Neural progenitor cell (in vitro differentiated cells): ENCODE data around the gene G3BP1.
"Not testable (repeated sequence)": the region's sequence is repeated elsewhere in the genome, so short reads cannot be mapped to it uniquely, and the experiment has no call there.

Source experiments
- EZH2 ChIP-seq: fragments of 200-600 bp; sonication (generic); IDR thresholded peaks from 2 replicates; pipeline ENCODE4 v1.6.1; 2017; ENCODE audit warnings: antibody characterized with exemption, mild to moderate bottlenecking, moderate library complexity
- EZH2phosphoT487 ChIP-seq: fragments of 200-600 bp; sonication (generic); IDR thresholded peaks from 2 replicates; pipeline ENCODE4 v1.6.1; 2017; ENCODE audit warnings: antibody characterized with exemption
- TF ChIP-seq, protein P1 (sequence below): fragments of 200-600 bp; sonication (generic); IDR thresholded peaks from 2 replicates; pipeline ENCODE4 v1.5.1; 2017; ENCODE audit warnings: antibody characterized with exemption, mild to moderate bottlenecking

DNA sequence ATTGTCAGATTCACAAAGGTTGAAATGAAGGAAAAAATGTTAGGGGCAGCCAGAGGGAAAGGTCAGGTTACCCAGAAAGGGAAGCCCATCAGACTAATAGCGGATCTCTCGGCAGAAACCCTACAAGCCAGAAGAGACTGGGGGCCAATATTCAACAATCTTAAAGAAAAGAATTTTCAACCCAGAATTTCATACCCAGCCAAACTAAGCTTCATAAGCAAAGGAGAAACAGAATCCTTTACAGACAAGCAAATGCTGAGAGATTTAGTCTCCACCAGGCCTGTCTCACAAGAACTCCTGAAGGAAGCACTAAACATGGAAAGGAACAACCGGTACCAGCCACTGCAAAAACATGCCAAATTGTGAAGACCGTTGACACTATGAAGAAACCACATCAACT, 61.1 kb downstream of the G3BP1 start:
- TF ChIP-seq, protein P1, sequence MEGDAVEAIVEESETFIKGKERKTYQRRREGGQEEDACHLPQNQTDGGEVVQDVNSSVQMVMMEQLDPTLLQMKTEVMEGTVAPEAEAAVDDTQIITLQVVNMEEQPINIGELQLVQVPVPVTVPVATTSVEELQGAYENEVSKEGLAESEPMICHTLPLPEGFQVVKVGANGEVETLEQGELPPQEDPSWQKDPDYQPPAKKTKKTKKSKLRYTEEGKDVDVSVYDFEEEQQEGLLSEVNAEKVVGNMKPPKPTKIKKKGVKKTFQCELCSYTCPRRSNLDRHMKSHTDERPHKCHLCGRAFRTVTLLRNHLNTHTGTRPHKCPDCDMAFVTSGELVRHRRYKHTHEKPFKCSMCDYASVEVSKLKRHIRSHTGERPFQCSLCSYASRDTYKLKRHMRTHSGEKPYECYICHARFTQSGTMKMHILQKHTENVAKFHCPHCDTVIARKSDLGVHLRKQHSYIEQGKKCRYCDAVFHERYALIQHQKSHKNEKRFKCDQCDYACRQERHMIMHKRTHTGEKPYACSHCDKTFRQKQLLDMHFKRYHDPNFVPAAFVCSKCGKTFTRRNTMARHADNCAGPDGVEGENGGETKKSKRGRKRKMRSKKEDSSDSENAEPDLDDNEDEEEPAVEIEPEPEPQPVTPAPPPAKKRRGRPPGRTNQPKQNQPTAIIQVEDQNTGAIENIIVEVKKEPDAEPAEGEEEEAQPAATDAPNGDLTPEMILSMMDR = not testable (repeated sequence)
- TF ChIP-seq EZH2phosphoT487, EZH2: not testable (repeated sequence)
